Measurements from ENCODE around the gene NSD2.

NSD2 gene

GRCh38 chr4:1883583-1883982 is 12.4 kb downstream of the NSD2 start:
- H3K4me3 Mint-ChIP-seq: no peak overlapping the region
- H3K36me3 Mint-ChIP-seq: peaks cover 9 to 17% of the 10 kb centered on the region in 2 donors
- peaks cover 22 to 36% of the 10 kb centered on the region in 2 donors for H3K4me1 Mint-ChIP-seq
- peaks cover 3% of the 10 kb centered on the region in 2 donors for H3K9me3 Mint-ChIP-seq
- no peaks in the 10 kb centered on the region for H3K27me3 Mint-ChIP-seq
- DNase-seq (no peak), ATAC-seq (replicated peaks) (no peak)
- no peak overlapping the region for H3K27ac Mint-ChIP-seq

- Mint-ChIP-seq H3K27me3 (no peaks in the 10 kb centered on the region), H3K9me3 (peaks cover 3% of the 10 kb centered on the region in 2 donors), H3K4me3 (no peak overlapping the region), H3K36me3 (peaks cover 9 to 15% of the 10 kb centered on the region in 2 donors), H3K27ac (no peak overlapping the region), H3K4me1 (peaks cover 19 to 26% of the 10 kb centered on the region in 2 donors)
- ATAC-seq (replicated peaks) (no peak), DNase-seq (no peak)
Measured at GRCh38 chr4:1885414-1885813, 14.2 kb downstream of the NSD2 start.

GRCh38 chr4:1887052-1887451 is 15.9 kb downstream of the NSD2 start:
- no peak for DNase-seq
- H3K27ac Mint-ChIP-seq: no peak overlapping the region
- peaks cover 18 to 22% of the 10 kb centered on the region in 2 donors for H3K4me1 Mint-ChIP-seq
- peaks cover 10 to 12% of the 10 kb centered on the region in 2 donors for H3K36me3 Mint-ChIP-seq
- ATAC-seq (replicated peaks): peak; percentile 53 to 64
- H3K27me3 Mint-ChIP-seq: no peaks in the 10 kb centered on the region
- no peak overlapping the region for H3K4me3 Mint-ChIP-seq
- H3K9me3 Mint-ChIP-seq: peaks cover 3% of the 10 kb centered on the region in 2 donors

DNA sequence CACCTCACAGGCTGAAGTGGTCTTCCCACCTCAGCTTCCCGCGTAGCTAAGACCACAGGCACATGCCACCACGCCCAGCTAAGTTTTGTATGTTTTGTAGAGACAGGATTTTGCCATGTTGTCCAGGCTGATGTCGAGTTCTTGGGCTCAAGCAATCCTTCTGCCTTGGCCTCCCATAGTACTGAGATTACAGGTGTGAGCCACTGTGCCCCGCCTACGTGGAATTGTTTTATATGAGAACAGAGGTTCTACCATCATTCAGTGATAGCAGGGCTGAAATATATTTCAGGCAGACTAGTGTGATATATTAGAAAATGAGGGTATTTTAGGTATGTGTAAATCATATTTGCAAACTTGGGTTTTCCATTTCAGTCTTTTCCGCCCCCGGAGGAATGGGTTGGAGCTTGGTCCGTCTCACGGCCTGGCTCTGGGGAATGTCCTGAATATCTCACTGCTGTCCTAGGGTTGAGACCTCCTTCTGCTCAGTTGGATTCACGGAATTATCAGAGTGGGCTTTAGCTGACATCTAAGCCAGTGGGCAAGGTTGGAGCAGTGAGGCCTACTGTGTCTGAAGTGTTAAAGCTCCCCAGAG is 19.9 kb downstream of the NSD2 start:
- H3K27ac Mint-ChIP-seq: no peak overlapping the region
- peaks cover 12 to 23% of the 10 kb centered on the region in 2 donors for H3K4me1 Mint-ChIP-seq
- no peak overlapping the region for H3K4me3 Mint-ChIP-seq
- no peaks in the 10 kb centered on the region for H3K27me3 Mint-ChIP-seq
- peaks cover 10 to 15% of the 10 kb centered on the region in 2 donors for H3K36me3 Mint-ChIP-seq
- H3K9me3 Mint-ChIP-seq: peaks cover 3% of the 10 kb centered on the region in 2 donors
- DNase-seq (no peak), ATAC-seq (replicated peaks) (no peak)

DNA sequence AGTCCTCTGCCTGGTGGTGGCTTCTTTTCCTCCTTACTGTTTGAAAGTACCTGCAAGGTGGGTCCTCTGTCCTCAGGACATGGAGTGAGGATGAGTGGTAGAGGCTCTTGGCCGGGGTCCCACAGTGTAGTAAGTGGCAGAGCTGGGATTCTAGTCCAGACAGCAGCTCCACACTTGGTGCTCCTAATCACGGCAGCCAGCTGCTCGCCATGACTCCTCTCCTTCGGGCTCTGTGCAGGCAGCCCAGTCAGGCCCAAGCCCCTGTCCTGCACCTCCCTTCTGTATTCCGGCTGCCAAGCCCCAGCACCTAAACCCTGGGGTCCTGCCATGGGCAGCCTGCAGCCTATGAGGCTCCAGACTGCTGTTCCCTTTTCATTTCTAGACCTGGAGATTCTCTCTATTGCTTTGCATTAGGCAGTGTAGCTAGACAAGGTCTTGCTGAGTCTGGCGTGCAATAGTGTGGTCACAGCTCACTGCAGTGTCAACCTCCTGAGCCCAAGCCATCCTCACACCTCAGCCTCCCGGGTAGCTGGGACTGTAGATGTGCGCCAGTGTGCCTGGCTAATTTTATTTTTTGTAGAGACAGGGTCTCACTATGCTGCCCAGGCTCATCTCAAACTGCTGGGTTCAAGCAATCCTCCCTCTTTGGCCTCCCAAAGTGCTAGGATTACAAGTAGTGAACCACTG is 24.9 kb downstream of the NSD2 start:
- DNase-seq (no peak), ATAC-seq (replicated peaks) (no peak)
- no peaks in the 10 kb centered on the region for H3K9me3 Mint-ChIP-seq
- H3K27me3 Mint-ChIP-seq: no peaks in the 10 kb centered on the region
- peaks cover 11 to 17% of the 10 kb centered on the region in 2 donors for H3K4me1 Mint-ChIP-seq
- H3K36me3 Mint-ChIP-seq: peaks cover 16% of the 10 kb centered on the region in 2 donors
- no peak overlapping the region for H3K4me3 Mint-ChIP-seq
- H3K27ac Mint-ChIP-seq: peak overlapping the region; percentile 21

DNA sequence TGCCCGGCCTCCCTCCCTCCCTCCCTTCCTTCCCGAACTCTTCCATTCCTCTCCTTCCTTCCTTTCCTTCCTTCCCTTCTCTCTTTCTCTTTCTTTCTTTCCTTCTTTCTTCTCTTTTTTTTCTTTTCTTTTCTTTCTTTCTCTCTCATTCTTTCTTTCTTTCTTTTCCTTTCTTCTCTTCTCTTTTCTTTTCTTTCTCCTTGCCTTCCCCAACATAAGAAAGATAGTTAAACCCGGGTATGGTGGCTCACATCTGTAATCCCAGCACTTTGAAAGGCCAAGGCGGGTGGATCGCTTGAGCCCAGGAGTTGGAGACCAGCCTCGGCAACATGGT is 25.4 kb downstream of the NSD2 start:
- H3K4me3 Mint-ChIP-seq: no peak overlapping the region
- no peaks in the 10 kb centered on the region for H3K27me3 Mint-ChIP-seq
- DNase-seq (no peak), ATAC-seq (replicated peaks) (no peak)
- H3K36me3 Mint-ChIP-seq: peaks cover 19 to 21% of the 10 kb centered on the region in 2 donors
- peaks cover 11 to 17% of the 10 kb centered on the region in 2 donors for H3K4me1 Mint-ChIP-seq
- H3K27ac Mint-ChIP-seq: peak overlapping the region; percentile 10
- no peaks in the 10 kb centered on the region for H3K9me3 Mint-ChIP-seq

DNA sequence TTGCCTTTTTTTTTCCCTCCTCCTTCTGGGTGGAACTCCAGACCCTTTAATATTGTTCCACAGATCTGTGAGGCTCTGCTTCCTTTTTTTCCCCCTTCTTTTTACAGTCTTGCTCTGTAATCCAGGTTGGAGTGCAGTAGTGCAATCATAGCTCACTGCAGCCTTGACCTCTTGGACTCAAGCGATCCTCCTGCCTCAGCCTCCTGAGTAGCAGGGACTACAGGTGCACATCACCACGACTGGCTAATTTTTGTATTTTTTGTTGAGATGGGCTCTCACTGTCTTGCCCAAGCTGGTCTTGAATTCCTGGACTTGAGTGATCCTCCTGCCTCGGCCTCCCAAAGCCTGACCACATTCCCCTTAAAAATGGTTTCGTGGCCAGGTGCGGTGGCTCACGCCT is 26.8 kb downstream of the NSD2 start:
- no peak for DNase-seq
- ATAC-seq (replicated peaks): no peak
- Mint-ChIP-seq H3K4me1 (peaks cover 9 to 17% of the 10 kb centered on the region in 2 donors), H3K27me3 (no peaks in the 10 kb centered on the region), H3K36me3 (peaks cover 23 to 27% of the 10 kb centered on the region in 2 donors), H3K9me3 (no peaks in the 10 kb centered on the region), H3K27ac (peak overlapping the region; percentile 59), H3K4me3 (no peak overlapping the region)

- ATAC-seq (replicated peaks) (peak; percentile 32 to 42), DNase-seq (no peak)
- H3K9me3 Mint-ChIP-seq: no peaks in the 10 kb centered on the region
- H3K36me3 Mint-ChIP-seq: peaks cover 29 to 31% of the 10 kb centered on the region in 2 donors
- peaks cover 9 to 17% of the 10 kb centered on the region in 2 donors for H3K4me1 Mint-ChIP-seq
- H3K27me3 Mint-ChIP-seq: no peaks in the 10 kb centered on the region
- no peak overlapping the region for H3K27ac Mint-ChIP-seq
- H3K4me3 Mint-ChIP-seq: no peak overlapping the region
Measured at GRCh38 chr4:1898681-1899080, 27.5 kb downstream of the NSD2 start.

- Mint-ChIP-seq H3K36me3 (peaks cover 32 to 37% of the 10 kb centered on the region in 2 donors), H3K27ac (peak overlapping the region; percentile 75), H3K4me1 (peaks cover 9 to 17% of the 10 kb centered on the region in 2 donors), H3K9me3 (no peaks in the 10 kb centered on the region), H3K4me3 (peak overlapping the region in 1 of 2 donors; percentile 46), H3K27me3 (no peaks in the 10 kb centered on the region)
- peak; percentile 60 for DNase-seq
- ATAC-seq (replicated peaks): peak; percentile 94 to 97
Measured at GRCh38 chr4:1899149-1900086, 28.2 kb downstream of the NSD2 start.

DNA sequence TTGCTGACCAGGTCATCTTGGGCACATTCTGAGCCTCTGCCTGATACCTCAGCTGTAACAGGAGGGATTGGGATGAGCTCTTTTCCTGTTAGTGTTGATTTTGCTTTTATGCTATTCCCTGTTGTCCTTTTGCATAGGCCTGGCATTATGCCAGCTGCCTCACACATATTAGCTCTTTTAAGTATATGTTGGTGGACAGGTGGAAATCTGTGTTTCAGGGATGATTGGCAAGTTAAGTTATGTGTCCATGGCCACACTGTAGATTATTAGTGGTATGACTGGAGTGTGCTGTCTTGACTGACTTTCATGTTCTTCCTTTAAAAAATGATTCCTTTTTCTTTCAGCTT is 28.9 kb downstream of the NSD2 start:
- Mint-ChIP-seq H3K4me3 (no peak overlapping the region), H3K27me3 (no peaks in the 10 kb centered on the region), H3K4me1 (peaks cover 9 to 17% of the 10 kb centered on the region in 2 donors), H3K36me3 (peaks cover 30 to 38% of the 10 kb centered on the region in 2 donors), H3K27ac (no peak overlapping the region), H3K9me3 (no peaks in the 10 kb centered on the region)
- no peak for DNase-seq
- ATAC-seq (replicated peaks): no peak

DNA sequence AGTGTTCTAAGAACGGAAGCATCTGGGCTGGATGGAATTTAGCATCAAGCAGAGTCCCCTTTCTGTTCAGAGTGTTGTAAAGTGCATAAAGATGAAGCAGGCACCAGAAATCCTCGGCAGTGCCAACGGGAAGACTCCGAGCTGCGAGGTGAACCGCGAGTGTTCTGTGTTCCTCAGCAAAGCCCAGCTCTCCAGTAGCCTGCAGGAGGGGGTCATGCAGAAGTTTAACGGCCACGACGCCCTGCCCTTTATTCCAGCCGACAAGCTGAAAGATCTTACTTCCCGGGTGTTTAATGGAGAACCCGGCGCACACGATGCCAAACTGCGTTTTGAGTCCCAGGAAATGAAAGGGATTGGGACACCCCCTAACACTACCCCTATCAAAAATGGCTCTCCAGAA is 29.4 kb downstream of the NSD2 start:
- no peaks in the 10 kb centered on the region for H3K9me3 Mint-ChIP-seq
- DNase-seq (no peak), ATAC-seq (replicated peaks) (no peak)
- peaks cover 9 to 17% of the 10 kb centered on the region in 2 donors for H3K4me1 Mint-ChIP-seq
- no peaks in the 10 kb centered on the region for H3K27me3 Mint-ChIP-seq
- H3K36me3 Mint-ChIP-seq: peaks cover 30 to 41% of the 10 kb centered on the region in 2 donors
- no peak overlapping the region for H3K27ac Mint-ChIP-seq
- H3K4me3 Mint-ChIP-seq: no peak overlapping the region

- H3K9me3 Mint-ChIP-seq: no peaks in the 10 kb centered on the region
- no peaks in the 10 kb centered on the region for H3K27me3 Mint-ChIP-seq
- H3K36me3 Mint-ChIP-seq: peaks cover 30 to 41% of the 10 kb centered on the region in 2 donors
- ATAC-seq (replicated peaks) (no peak), DNase-seq (no peak)
- no peak overlapping the region for H3K27ac Mint-ChIP-seq
- H3K4me3 Mint-ChIP-seq: no peak overlapping the region
- H3K4me1 Mint-ChIP-seq: peaks cover 9 to 14% of the 10 kb centered on the region in 2 donors
Measured at GRCh38 chr4:1901127-1901526, 29.9 kb downstream of the NSD2 start.

DNA sequence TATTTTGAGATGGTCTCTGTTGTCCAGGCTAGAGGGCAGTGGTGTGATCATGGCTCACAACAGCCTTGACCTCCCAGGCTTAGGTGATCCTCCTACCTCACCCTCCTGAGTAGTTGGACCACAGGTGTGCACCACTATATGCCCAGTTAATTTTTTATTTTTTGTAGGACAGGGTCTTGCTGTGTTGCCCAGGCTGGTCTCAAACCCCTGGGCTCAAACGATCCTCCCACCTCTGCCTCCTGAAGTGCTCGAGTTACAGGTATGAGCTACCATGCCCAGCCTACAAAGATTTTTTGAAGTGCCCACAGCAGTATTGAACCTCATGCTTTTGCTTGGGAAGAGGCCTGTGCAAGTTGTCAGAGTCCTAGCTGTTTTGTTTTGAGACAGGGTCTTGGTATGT is 31.1 kb downstream of the NSD2 start:
- ATAC-seq (replicated peaks): no peak
- Mint-ChIP-seq H3K4me3 (no peak overlapping the region), H3K36me3 (peaks cover 32 to 46% of the 10 kb centered on the region in 2 donors), H3K9me3 (no peaks in the 10 kb centered on the region), H3K4me1 (peaks cover 9 to 11% of the 10 kb centered on the region in 2 donors), H3K27me3 (no peaks in the 10 kb centered on the region), H3K27ac (no peak overlapping the region)
- DNase-seq: no peak

GRCh38 chr4:1903035-1903434 is 31.8 kb downstream of the NSD2 start:
- Mint-ChIP-seq H3K9me3 (no peaks in the 10 kb centered on the region), H3K27ac (peak overlapping the region; percentile 63), H3K27me3 (no peaks in the 10 kb centered on the region), H3K4me3 (no peak overlapping the region), H3K36me3 (peaks cover 37 to 53% of the 10 kb centered on the region in 2 donors), H3K4me1 (peaks cover 9 to 11% of the 10 kb centered on the region in 2 donors)
- no peak for DNase-seq
- ATAC-seq (replicated peaks): no peak

All from stimulated activated naive B cell treated with anti-CD40 and anti-IgM and Interleukin-4, amounts not matched to agents 10 μg/mL and 1 μg/mL and 100 μg/mL, for 72 hours (primary cell).